DND-41 (cell line): ENCODE data around the gene TPK1.

ENCODE experiments used
- CTCF ChIP-seq: IDR thresholded peaks from 2 replicates; pipeline ENCODE4 v1.5.1; 2012; ENCODE audit warnings: borderline replicate concordance, low read length, moderate library complexity, mild to moderate bottlenecking; ENCODE audit not compliant: poor library complexity, severe bottlenecking; ENCODE audit errors: extremely low read depth
- EZH2 ChIP-seq: IDR thresholded peaks from 3 replicates; pipeline ENCODE4 v1.6.1; 2012; ENCODE audit warnings: borderline replicate concordance, low read depth, mild to moderate bottlenecking, moderate library complexity, low read length, inconsistent platforms; ENCODE audit not compliant: severe bottlenecking

GRCh38 chr7:144857463-144857862, 21.6 kb upstream of the TPK1 start:
- TF ChIP-seq CTCF (no peak), EZH2 (no peak)
